Hepatocyte (in vitro differentiated cells): ENCODE measurements around the gene RUFY3. TPM values are rescaled to one million over a fixed set of nuclear protein-coding genes. Genes with fewer than 3 reads are reported as not detected.
A peak's percentile ranks its signal among the peaks of the same experiment; 100 is the strongest.

Experiments
- DNase-seq: peaks from one replicate; pipeline ENCODE4 v3.0.0-alpha.2; 2016; ENCODE audit warnings: low spot score
- H2AFZ ChIP-seq: fragments of 200-600 bp; sonication (generic); 2 replicates; pipeline ENCODE4 v1.6.0; 2016; ENCODE audit warnings: antibody characterized with exemption, mild to moderate bottlenecking
- H3K27ac ChIP-seq: fragments of 200-600 bp; sonication (generic); 2 replicates; pipeline ENCODE4 v1.5.1; 2016; ENCODE audit warnings: mild to moderate bottlenecking
- H3K27me3 ChIP-seq: fragments of 200-600 bp; sonication (generic); 2 replicates; pipeline ENCODE4 v1.6.1; 2016
- H3K36me3 ChIP-seq: fragments of 200-600 bp; sonication (generic); replicated peaks from 2 replicates; pipeline ENCODE4 v1.5.1; 2016; ENCODE audit warnings: low read depth; ENCODE audit not compliant: insufficient read depth
- H3K4me1 ChIP-seq: fragments of 200-600 bp; sonication (generic); 2 replicates; pipeline ENCODE4 v1.5.1; 2016; ENCODE audit warnings: mild to moderate bottlenecking, moderate library complexity; ENCODE audit not compliant: insufficient read depth
- H3K4me2 ChIP-seq: fragments of 200-600 bp; sonication (generic); 2 replicates; pipeline ENCODE4 v1.6.0; 2016
- H3K4me3 ChIP-seq: fragments of 200-600 bp; sonication (generic); 2 replicates; pipeline ENCODE4 v1.5.1; 2016; ENCODE audit warnings: mild to moderate bottlenecking
- H3K79me2 ChIP-seq: fragments of 200-600 bp; sonication (generic); 2 replicates; pipeline ENCODE4 v1.6.0; 2017; ENCODE audit warnings: mild to moderate bottlenecking
- H3K9me2 ChIP-seq: fragments of 200-600 bp; sonication (generic); replicated peaks from 2 replicates; pipeline ENCODE4 v1.6.0; 2017; ENCODE audit warnings: mild to moderate bottlenecking; ENCODE audit not compliant: insufficient read depth
- H3K9me3 ChIP-seq: fragments of 200-600 bp; sonication (generic); 2 replicates; pipeline ENCODE4 v1.5.1; 2016; ENCODE audit warnings: low read depth, mild to moderate bottlenecking
- H4K20me1 ChIP-seq: fragments of 200-600 bp; sonication (generic); 2 replicates; pipeline ENCODE4 v1.6.0; 2016; ENCODE audit warnings: mild to moderate bottlenecking; ENCODE audit not compliant: insufficient read depth, poor library complexity, severe bottlenecking
- CTCF ChIP-seq: fragments of 200-600 bp; sonication (generic); IDR thresholded peaks from 2 replicates; pipeline ENCODE4 v1.5.1; 2016; ENCODE audit warnings: antibody characterized with exemption, mild to moderate bottlenecking; ENCODE audit not compliant: poor library complexity
- EZH2 ChIP-seq: fragments of 200-600 bp; sonication (generic); IDR thresholded peaks from 2 replicates; pipeline ENCODE4 v1.6.1; 2016; ENCODE audit warnings: antibody characterized with exemption, mild to moderate bottlenecking, borderline replicate concordance
- EZH2phosphoT487 ChIP-seq: fragments of 200-600 bp; sonication (generic); IDR thresholded peaks from one replicate; pipeline ENCODE4 v1.6.1; 2018; ENCODE audit warnings: antibody characterized with exemption, mild to moderate bottlenecking, low read depth, moderate library complexity; ENCODE audit not compliant: unreplicated experiment, severe bottlenecking
- WGBS: methylation state at CpG from one replicate; pipeline ENCODE4 v1.1.6; 2016; ENCODE audit warnings: low lambda C conversion rate; ENCODE audit errors: missing lambda C conversion rate; 5-methylcytosine and 5-hydroxymethylcytosine counted together
- polyA plus RNA-seq: library from polyadenylated mRNA; unstranded; fragments of >200 nt; fragmentation: Nextera tagmentation; extraction: Ambion mirVana; gene quantifications from 2 replicates; pipeline ENCODE4 v1.2.1, GENCODE V29; 2016
- total RNA-seq: library from RNA; depleted of rRNA; stranded (reverse); fragments of >200 nt; gene quantifications from 2 replicates; pipeline ENCODE4 v1.2.3, GENCODE V29; 2014

The RUFY3 gene
- total and polyA plus RNA-seq, 2 experiments from 2014 or later: 22.2 to 40.1 TPM

GRCh38 chr4:70687392-70687791, 34.4 kb upstream of the RUFY3 start:
- H3K4me2 ChIP-seq: peak overlapping the region; percentile 89
- TF ChIP-seq CTCF: no peak
- TF ChIP-seq EZH2: no peak
- TF ChIP-seq EZH2phosphoT487: no peak
- peaks cover 4% of the 10 kb centered on the region for H4K20me1 ChIP-seq
- H3K36me3 ChIP-seq: no peaks in the 10 kb centered on the region
- H3K27me3 ChIP-seq: no peaks in the 10 kb centered on the region
- H3K79me2 ChIP-seq: peaks cover 38% of the 10 kb centered on the region
- peaks cover 22% of the 10 kb centered on the region for H3K4me1 ChIP-seq
- H3K27ac ChIP-seq: peak overlapping the region; percentile 97
- no peaks in the 10 kb centered on the region for H3K9me2 ChIP-seq
- peak overlapping the region; percentile 80 for H2AFZ ChIP-seq
- DNase-seq: no peak
- 85% methylated on average over 13 of the region's 13 CpGs for WGBS
- H3K9me3 ChIP-seq: no peaks in the 10 kb centered on the region
- H3K4me3 ChIP-seq: peak overlapping the region; percentile 26

- TF ChIP-seq CTCF (peak; percentile 98), EZH2phosphoT487 (no peak)
- no peaks in the 10 kb centered on the region for H3K9me2 ChIP-seq
- H3K4me3 ChIP-seq: peak within 1 kb of the TSS; percentile 71
- peaks cover 22% of the 10 kb centered on the region for H3K4me1 ChIP-seq
- H3K9me3 ChIP-seq: no peaks in the 10 kb centered on the region
- H3K79me2 ChIP-seq: peaks cover 45% of the 10 kb centered on the region
- WGBS: under 1% methylated on average over 70 of the region's 70 CpGs
- DNase-seq: peak; percentile 98
- H3K4me2 ChIP-seq: peak within 1 kb of the TSS; percentile 93
- peak within 1 kb of the TSS; percentile 80 for H2AFZ ChIP-seq
- no peaks in the 10 kb centered on the region for H3K36me3 ChIP-seq
- peaks cover 4% of the 10 kb centered on the region for H4K20me1 ChIP-seq
- H3K27me3 ChIP-seq: no peaks in the 10 kb centered on the region
- H3K27ac ChIP-seq: peak within 1 kb of the TSS; percentile 97
Measured at GRCh38 chr4:70687821-70688794, 33.7 kb upstream of the RUFY3 start, which contains the start of gene UTP3. TSS of gene UTP3 (plus strand) at chr4:70688532. CDS start at chr4:70688678, 146 bp downstream.

GRCh38 chr4:70688795-70689231, 33.0 kb upstream of the RUFY3 start:
- peaks cover 50% of the 10 kb centered on the region for H3K79me2 ChIP-seq
- H3K27me3 ChIP-seq: no peaks in the 10 kb centered on the region
- no peaks in the 10 kb centered on the region for H3K9me3 ChIP-seq
- DNase-seq: peak; percentile 23
- no peaks in the 10 kb centered on the region for H3K36me3 ChIP-seq
- H3K4me2 ChIP-seq: peak overlapping the region; percentile 93
- H4K20me1 ChIP-seq: peaks cover 4% of the 10 kb centered on the region
- TF ChIP-seq EZH2 (no peak), EZH2phosphoT487 (no peak), CTCF (no peak)
- H3K27ac ChIP-seq: peak overlapping the region; percentile 97
- no peaks in the 10 kb centered on the region for H3K9me2 ChIP-seq
- H2AFZ ChIP-seq: peak overlapping the region; percentile 73
- WGBS: 3% methylated on average over 19 of the region's 19 CpGs
- H3K4me1 ChIP-seq: peaks cover 22% of the 10 kb centered on the region
- H3K4me3 ChIP-seq: peak overlapping the region; percentile 71
